Measurements from ENCODE around the gene FBXO7. TPM values are rescaled to one million over a fixed set of nuclear protein-coding genes. Genes with fewer than 3 reads are reported as not detected.

Gene FBXO7
- total and polyA plus RNA-seq, 9 of the 15 experiments (the other 6 are each of a cell fraction or from before 2014, with no cell fraction given): 34.0 to 162 (median 85.2) TPM

DNA sequence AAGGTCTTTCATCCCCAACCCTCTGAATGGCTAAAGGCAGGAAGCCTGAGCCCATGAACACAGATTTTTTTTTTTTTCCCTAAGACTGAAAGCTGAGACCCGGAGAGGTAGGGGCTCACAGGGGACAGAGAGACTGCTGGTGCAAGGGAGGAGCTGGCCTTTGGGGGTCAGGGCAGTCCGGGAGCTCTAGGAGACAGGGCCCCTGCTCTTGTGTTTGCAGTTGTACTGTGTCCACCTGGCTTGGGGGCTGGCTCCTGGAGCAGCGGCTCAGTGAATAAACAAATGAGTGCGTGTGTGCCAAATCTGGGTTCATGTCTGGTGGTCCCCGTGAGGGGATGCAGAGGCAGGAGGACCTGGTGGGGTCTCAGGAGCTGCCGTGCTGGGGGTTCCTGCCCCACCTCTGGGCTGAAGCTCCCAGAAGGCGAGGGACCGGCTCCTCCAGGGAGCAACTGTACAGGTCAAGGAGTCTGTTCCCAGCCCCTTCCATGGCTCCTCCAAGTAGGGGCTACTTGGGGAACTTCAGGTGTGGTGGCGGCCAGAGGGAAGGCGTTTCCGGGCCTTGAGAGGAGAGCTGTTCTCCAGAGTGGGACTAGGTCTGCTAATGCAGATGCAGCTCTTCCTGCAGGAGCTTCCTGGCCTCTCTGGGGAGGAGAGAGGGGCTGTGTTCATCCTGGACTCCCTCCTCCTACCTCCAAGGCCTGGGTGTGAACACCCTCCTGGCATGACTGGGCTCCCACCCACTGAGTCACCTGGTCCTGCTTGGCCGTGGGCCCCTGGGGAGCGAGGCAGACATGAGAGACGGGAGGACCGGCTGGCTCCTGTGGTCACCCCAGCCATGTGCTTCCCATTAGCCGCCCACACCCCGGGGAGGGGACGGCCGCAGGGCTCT, 57.6 kb downstream of the FBXO7 start (continued):
- no peak for TF ChIP-seq PREB (CRISPR knock-in tag; IDR thresholded peaks at IDR 0.05)
- TF ChIP-seq DNMT1 (IDR thresholded peaks at IDR 0.05): no peak
- TF ChIP-seq ILK (tag; IDR thresholded peaks at IDR 0.05; ENCODE audit: borderline replicate concordance, low read depth): no peak
- TF ChIP-seq, protein P1, sequence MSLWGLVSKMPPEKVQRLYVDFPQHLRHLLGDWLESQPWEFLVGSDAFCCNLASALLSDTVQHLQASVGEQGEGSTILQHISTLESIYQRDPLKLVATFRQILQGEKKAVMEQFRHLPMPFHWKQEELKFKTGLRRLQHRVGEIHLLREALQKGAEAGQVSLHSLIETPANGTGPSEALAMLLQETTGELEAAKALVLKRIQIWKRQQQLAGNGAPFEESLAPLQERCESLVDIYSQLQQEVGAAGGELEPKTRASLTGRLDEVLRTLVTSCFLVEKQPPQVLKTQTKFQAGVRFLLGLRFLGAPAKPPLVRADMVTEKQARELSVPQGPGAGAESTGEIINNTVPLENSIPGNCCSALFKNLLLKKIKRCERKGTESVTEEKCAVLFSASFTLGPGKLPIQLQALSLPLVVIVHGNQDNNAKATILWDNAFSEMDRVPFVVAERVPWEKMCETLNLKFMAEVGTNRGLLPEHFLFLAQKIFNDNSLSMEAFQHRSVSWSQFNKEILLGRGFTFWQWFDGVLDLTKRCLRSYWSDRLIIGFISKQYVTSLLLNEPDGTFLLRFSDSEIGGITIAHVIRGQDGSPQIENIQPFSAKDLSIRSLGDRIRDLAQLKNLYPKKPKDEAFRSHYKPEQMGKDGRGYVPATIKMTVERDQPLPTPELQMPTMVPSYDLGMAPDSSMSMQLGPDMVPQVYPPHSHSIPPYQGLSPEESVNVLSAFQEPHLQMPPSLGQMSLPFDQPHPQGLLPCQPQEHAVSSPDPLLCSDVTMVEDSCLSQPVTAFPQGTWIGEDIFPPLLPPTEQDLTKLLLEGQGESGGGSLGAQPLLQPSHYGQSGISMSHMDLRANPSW (CRISPR knock-in tag; IDR thresholded peaks at IDR 0.05): no peak
- TF ChIP-seq ZNF384 (IDR thresholded peaks at IDR 0.05; ENCODE audit: low read depth, low read length): no peak
- TF ChIP-seq ZNF780A (CRISPR knock-in tag; IDR thresholded peaks at IDR 0.05): no peak
- TF ChIP-seq PHF8 (IDR thresholded peaks at IDR 0.05; ENCODE audit: borderline replicate concordance, low read length): no peak
- TF ChIP-seq ESRRA (IDR thresholded peaks at IDR 0.05; ENCODE audit: borderline replicate concordance, low read depth): peak; percentile 42; the same call in 1 of the 2 replicates
- TF ChIP-seq PHTF2 (CRISPR knock-in tag; IDR thresholded peaks at IDR 0.05): no peak
- TF ChIP-seq E2F3 (CRISPR knock-in tag; IDR thresholded peaks at IDR 0.05): no peak
- TF ChIP-seq ZNF639 (CRISPR knock-in tag; conservative IDR thresholded peaks at IDR 0.05 in 1 of 2, IDR thresholded peaks at IDR 0.05 in 1 of 2): 0 out of 4 replicates have a peak, but pooled peaks of 1 of the 2 experiments have one; percentile 5
- TF ChIP-seq ZNF445 (CRISPR knock-in tag; IDR thresholded peaks at IDR 0.05; ENCODE audit: low read depth): no peak
- TF ChIP-seq XRCC4 (IDR thresholded peaks at IDR 0.05; ENCODE audit: extremely low read depth, insufficient read depth, insufficient read length): no peak
- TF ChIP-seq ZNF253 (CRISPR knock-in tag; conservative IDR thresholded peaks at IDR 0.05): no peak
- peak; percentile 96 for TF ChIP-seq MYC (IDR thresholded peaks at IDR 0.05; ENCODE audit: low read depth, low read length)
- TF ChIP-seq MYC (CRISPR knock-in tag; IDR thresholded peaks at IDR 0.05; ENCODE audit: borderline replicate concordance, low read depth): peak; percentile 69; the same call in 1 of the 2 replicates
- TF ChIP-seq NKRF (IDR thresholded peaks at IDR 0.05; ENCODE audit: borderline replicate concordance): no peak
- no peak for TF ChIP-seq CHD4 (IDR thresholded peaks at IDR 0.05; ENCODE audit: insufficient read depth, insufficient replicate concordance, low read depth, low read length, poor library complexity, severe bottlenecking)
- TF ChIP-seq RBM15 (IDR thresholded peaks at IDR 0.05; ENCODE audit: insufficient read depth, low read length): no peak
